ENCODE measurements around the gene STAM.

- TF ChIP-seq, protein P1, sequence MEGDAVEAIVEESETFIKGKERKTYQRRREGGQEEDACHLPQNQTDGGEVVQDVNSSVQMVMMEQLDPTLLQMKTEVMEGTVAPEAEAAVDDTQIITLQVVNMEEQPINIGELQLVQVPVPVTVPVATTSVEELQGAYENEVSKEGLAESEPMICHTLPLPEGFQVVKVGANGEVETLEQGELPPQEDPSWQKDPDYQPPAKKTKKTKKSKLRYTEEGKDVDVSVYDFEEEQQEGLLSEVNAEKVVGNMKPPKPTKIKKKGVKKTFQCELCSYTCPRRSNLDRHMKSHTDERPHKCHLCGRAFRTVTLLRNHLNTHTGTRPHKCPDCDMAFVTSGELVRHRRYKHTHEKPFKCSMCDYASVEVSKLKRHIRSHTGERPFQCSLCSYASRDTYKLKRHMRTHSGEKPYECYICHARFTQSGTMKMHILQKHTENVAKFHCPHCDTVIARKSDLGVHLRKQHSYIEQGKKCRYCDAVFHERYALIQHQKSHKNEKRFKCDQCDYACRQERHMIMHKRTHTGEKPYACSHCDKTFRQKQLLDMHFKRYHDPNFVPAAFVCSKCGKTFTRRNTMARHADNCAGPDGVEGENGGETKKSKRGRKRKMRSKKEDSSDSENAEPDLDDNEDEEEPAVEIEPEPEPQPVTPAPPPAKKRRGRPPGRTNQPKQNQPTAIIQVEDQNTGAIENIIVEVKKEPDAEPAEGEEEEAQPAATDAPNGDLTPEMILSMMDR (IDR thresholded peaks at IDR 0.05): no peak
- no peak for TF ChIP-seq POLR2A (IDR thresholded peaks at IDR 0.05)
These were observed 21.9 kb upstream of the STAM start for GRCh38 chr10:17622061-17622460.
